GM18868 (cell line): ENCODE results near the gene TSKU.

Experiments used
- ATAC-seq: cut with Tn5 transposase; IDR thresholded peaks from one replicate; pipeline ENCODE4 v1.9.1; 2021; ENCODE audit warnings: mild to moderate bottlenecking, moderate library complexity; ENCODE audit not compliant: unreplicated experiment

TSKU gene

GRCh38 chr11:76752321-76753143 is 30.6 kb upstream of the TSKU start:
- no peak for ATAC-seq

DNA sequence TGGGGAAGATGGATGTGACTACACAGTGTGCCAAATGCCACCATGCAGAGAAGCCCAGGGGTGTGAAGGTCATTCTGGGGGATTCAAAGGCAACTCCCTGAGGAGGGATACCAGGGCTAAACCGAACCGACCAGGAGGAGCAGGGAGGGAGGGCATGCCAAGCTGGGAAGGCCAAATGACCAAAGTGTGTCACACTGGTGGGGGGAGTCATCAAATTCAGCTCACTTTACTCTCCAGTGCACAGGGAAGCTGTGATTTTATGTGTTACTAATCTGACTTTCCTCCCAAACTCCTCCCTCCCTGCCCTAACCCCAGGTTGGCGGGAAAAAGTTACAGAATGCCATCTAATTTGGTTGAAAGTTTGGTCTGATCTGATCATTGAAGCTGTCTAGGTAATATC is 29.7 kb upstream of the TSKU start:
- no peak for ATAC-seq

DNA sequence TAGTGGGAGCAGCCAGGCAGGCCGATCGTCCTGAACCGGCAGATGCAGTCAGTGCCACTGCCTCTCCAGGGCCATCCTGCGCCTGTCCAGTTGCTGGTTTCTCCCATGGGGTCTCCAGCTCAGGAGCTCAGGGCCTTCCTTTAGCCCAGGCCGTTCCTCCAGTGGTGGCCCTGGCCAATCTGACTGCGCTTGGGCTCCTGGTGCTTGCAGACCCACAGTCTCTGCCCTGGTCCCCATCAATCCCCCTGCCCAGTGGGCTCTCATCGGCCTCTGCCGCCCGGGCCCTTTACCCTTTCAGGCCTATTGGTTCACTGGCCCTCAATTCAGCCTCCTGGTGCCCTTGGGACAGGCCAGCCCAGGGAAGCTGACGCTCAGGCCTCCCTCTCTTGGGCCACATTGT is 29.2 kb upstream of the TSKU start:
- ATAC-seq: no peak

- ATAC-seq: no peak
Observed at GRCh38 chr11:76756341-76756741, 26.8 kb upstream of the TSKU start.

- no peak for ATAC-seq
Observed at GRCh38 chr11:76758311-76758710, 24.8 kb upstream of the TSKU start.

GRCh38 chr11:76759092-76759491 is 24.1 kb upstream of the TSKU start:
- ATAC-seq: no peak

GRCh38 chr11:76759517-76759916 is 23.6 kb upstream of the TSKU start:
- no peak for ATAC-seq

- ATAC-seq: no peak
Observed at GRCh38 chr11:76760236-76760635, 22.9 kb upstream of the TSKU start.

- ATAC-seq: no peak
Observed at GRCh38 chr11:76761718-76762355, 21.3 kb upstream of the TSKU start.

DNA sequence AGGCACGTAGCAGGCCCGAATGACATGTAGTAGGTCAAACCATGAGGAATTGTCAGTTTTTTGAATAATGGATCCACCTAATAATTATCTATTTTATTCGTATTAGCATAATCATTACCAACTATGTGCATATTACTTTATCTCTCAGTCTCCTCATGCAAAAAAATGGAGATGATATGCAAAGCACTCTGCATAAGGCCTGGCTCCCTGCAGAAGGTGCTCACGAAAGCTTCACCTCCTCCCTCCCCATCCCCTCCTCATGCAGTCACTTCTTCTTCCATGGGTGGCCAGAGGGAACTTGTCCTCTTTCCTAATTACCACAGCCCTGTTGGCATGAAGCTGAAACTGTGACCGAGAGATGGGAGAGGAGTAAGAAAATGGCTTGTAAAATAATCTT is 20.8 kb upstream of the TSKU start:
- no peak for ATAC-seq

- ATAC-seq: no peak
Observed at GRCh38 chr11:76762867-76763572, 20.1 kb upstream of the TSKU start.

DNA sequence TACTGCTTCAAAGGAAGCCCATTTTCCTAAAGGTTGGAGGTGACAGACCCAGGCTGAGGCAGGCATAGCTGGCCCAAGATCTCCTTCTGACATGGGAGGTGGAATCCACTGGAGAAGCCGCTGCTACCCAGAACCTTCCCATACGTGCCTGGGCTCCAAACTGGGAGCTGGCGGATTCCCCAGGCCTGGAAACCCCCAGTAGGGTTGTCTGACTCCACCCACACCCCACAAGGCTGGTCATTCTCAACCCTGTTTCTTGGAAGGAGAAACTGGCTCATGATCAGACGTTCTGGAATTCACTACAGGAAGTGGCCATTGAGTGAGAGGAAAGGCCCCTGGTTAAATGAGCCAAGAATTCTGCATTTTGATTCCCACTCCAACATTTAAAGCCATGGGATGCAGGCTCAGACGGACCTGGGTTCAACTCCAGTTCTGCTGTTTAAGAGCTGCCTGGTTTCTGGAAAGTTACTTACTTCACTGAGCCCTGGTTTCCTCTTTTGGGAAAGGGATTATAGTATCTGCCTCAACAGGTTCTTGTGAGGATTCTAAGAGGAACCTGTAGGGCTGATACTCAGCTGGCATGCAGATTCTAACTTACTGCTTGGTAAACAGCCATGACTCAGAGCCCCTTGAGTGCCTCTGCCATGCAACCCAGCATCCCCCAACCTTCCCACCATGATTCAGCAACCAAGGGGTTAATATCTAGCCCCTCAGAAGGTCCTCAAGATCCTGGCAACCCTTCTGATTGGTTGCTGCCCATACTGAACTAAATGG is 19.4 kb upstream of the TSKU start:
- ATAC-seq: no peak

GRCh38 chr11:76764941-76765665 is 18.1 kb upstream of the TSKU start:
- no peak for ATAC-seq

GRCh38 chr11:76765863-76766350 is 17.2 kb upstream of the TSKU start:
- ATAC-seq: no peak

DNA sequence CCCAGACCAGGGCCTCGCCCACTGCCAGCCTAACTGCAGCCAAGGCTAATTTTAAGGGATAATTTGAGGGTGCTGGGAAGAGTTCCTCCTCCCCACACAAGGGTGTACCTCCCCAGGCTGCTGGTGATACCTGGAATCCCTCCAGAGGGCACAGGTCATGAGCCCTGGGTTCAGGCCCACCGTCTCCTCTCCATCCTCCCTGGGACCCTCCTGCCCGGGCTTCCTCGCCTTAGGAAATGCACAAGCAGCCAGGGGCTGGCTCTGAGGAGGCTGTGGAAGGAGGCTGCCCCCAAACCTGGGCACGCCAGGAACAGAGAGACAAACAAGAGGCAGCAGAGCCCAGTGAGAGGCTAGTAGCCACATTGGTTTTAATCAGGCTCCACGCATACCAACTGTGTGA is 16.6 kb upstream of the TSKU start:
- ATAC-seq: no peak

DNA sequence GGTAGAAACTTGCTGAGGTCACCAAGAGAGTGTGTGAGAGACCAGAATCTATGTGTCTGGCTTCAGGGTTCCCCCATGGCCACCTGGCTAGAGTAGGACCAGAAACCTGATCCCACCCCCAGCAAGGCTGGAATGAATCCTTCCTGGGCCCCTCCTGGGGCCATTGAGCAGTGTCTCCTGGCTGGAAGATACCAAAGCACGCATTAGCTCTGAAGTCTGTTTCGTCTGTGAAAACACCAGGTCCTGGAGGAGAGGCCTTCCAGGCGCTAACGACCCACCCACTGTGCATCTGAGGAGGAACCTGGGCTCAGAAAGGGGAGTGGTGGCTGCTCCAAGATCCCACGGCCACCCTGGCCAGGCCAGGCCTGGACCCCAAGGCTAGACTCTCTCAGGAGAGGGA is 15.5 kb upstream of the TSKU start:
- no peak for ATAC-seq

DNA sequence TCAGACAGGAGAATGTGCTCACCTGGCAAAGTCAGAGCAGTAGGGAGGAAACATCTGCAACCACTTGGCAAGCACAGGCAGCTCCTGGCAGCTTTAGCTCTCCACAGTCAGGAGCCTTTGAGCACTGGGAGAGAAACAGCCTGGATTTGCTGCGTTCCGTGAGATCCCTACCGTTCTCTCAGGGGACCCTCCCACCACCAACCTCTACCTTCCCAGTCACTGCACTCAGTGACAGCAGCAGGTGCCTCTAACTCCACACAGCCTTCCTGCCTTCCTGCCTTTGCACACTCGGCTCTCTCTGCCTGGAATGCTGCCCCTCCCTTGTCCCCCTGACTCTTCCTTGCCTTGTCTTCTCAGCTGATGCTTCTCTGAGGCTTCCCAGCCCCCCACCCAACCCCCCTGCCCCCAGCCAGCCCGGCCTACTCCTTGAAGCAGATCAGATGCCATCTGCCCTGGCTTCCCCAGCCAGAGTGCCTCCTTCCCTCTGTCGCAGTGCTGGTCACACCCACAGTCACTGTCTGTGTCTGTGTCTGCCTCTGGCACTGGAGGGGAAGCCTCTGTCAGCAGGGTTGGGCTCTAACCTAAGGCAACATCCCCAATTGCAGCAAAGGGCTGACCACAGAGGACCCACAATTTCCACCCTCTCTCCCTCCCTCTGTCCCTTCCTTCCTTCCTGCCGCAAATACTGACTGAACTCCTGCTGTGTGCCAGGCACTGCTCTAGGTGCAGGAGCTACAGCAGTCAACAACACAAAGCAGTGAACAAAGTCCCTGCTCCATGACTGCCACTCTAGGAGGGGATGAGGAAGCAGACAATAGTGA is 14.9 kb upstream of the TSKU start:
- no peak for ATAC-seq

DNA sequence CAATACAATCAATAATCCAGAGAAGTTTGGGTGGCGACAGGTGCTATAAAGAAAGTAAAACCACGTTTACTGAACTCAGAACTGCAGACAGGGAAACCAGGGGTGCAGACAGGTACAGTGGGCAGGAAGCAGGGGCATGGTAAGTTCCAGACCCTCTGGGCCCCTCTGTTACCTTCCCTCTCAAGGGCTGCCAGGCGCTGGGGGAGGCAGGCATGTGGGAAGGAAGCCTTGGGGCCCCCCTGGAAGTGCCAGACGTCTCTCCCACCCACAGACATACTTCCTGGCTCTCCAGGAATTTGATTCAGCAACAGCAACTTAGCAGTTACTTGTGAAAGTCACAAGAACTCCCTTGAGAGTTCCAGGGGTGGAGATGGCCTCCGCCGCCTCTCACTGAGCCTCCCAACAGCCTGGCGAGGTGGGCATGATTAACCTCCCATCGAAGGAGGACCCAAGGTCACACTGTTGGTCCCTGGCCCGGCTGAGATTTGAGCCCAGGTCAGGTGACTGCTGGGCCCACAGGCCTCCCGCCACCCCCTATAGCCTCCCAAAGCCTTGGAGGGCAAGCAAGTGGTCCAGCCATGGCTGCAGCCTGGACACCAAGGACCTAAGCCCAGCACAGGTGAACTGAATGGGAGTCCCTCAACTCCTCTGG is 14.1 kb upstream of the TSKU start:
- no peak for ATAC-seq
